Large intestine (tissue), 1 donor: ENCODE measurements around the gene TARBP2. TPM values are rescaled to one million over a fixed set of nuclear protein-coding genes. Genes with fewer than 3 reads are reported as not detected.

Source experiments
- polyA plus RNA-seq: library from polyadenylated mRNA; unstranded; fragments of 120-200 nt; gene quantifications from one replicate; pipeline ENCODE4 v1.2.1, GENCODE V29; 2013

TARBP2 gene
- polyA plus RNA-seq, 1 donor: 34.0 TPM

Other genes with a start within 250 kb of the TARBP2 start
- 31.2 TPM for gene ESPL1, start 233.0 kb upstream of the TARBP2 start, polyA plus RNA-seq
- gene PFDN5, start 205.7 kb upstream of the TARBP2 start, polyA plus RNA-seq: 667 TPM
- gene MYG1, start 201.6 kb upstream of the TARBP2 start, polyA plus RNA-seq: 46.3 TPM
- 63.8 TPM for gene AAAS, start 179.7 kb upstream of the TARBP2 start, polyA plus RNA-seq
- gene SP7, start 164.9 kb upstream of the TARBP2 start, polyA plus RNA-seq: 0.01 TPM
- gene SP1, start 121.1 kb upstream of the TARBP2 start, polyA plus RNA-seq: 72.8 TPM
- gene AMHR2, start 77.4 kb upstream of the TARBP2 start, polyA plus RNA-seq: 8.8 TPM
- 409 TPM for gene PRR13, start 59.5 kb upstream of the TARBP2 start, polyA plus RNA-seq
- 765 TPM for gene PCBP2, start 49.2 kb upstream of the TARBP2 start, polyA plus RNA-seq
- 13.7 TPM for gene MAP3K12, start 1.8 kb upstream of the TARBP2 start, polyA plus RNA-seq
- gene NPFF, start 6.2 kb downstream of the TARBP2 start, polyA plus RNA-seq: not detected
- gene ATF7, start 125.1 kb downstream of the TARBP2 start, polyA plus RNA-seq: 32.4 TPM
- gene ATP5MC2, start 174.8 kb downstream of the TARBP2 start, polyA plus RNA-seq: 588 TPM
- gene CALCOCO1, start 226.2 kb downstream of the TARBP2 start, polyA plus RNA-seq: 91.5 TPM